ENCODE measurements around the gene SLC5A10.

GRCh38 chr17:19023209-19023999 lies 71.4 kb downstream of the SLC5A10 start:
- TF ChIP-seq EP300 (IDR thresholded peaks at IDR 0.05; ENCODE audit: borderline replicate concordance in 1 of 2, low read depth in 1 of 2, low read length in 1 of 2) (no peak), SMC3 (IDR thresholded peaks at IDR 0.05; ENCODE audit: low read depth, low read length) (no peak), CTCF (IDR thresholded peaks at IDR 0.05) (no peak), RAD21 (IDR thresholded peaks at IDR 0.05; ENCODE audit: low read length) (no peak), MAX (IDR thresholded peaks at IDR 0.05; ENCODE audit: low read depth) (no peak), FOXM1 (IDR thresholded peaks at IDR 0.05; ENCODE audit: low read depth) (no peak), TAF1 (IDR thresholded peaks at IDR 0.05; ENCODE audit: borderline replicate concordance, low read depth, low read length) (no peak), EZH2phosphoT487 (IDR thresholded peaks at IDR 0.05; ENCODE audit: borderline replicate concordance, low read depth) (no peak), RFX5 (IDR thresholded peaks at IDR 0.05; ENCODE audit: low read length) (no peak)
